RWPE1 (cell line): Measurements from ENCODE around the gene ATG2A.

Experiments used
- CTCF ChIA-PET: fragments of 350-600 bp; sonication (Branson Sonifier 250); formaldehyde crosslinking; extraction: SDS; loops from one replicate; lab custom pipeline; 2021; lab: Yijun Ruan, JAX
- POLR2A ChIA-PET: fragments of 400-600 bp; formaldehyde crosslinking; extraction: SDS; loops from one replicate; lab custom pipeline; 2020; ENCODE audit warnings: antibody characterized with exemption; ENCODE audit not compliant: low non-redundant PET; lab: Yijun Ruan, JAX
- DNase-seq: peaks from one replicate; pipeline ENCODE4 v3.0.0; 2012; ENCODE audit warnings: low spot score
- H3K27ac ChIP-seq: fragments of 450-650 bp; 2 replicates; pipeline ENCODE4 v1.5.1; 2017
- CTCF ChIP-seq: fragments of 450-650 bp; conservative IDR thresholded peaks from 2 replicates; pipeline ENCODE4 v1.5.1; 2017; ENCODE audit warnings: low read depth, mild to moderate bottlenecking

Gene ATG2A

GRCh38 chr11:64874308-64875240 lies 42.4 kb downstream of the ATG2A start:
- no peak for DNase-seq
- POLR2A ChIA-PET, result interaction anchor here (0.5 to 0.6 kb wide), 2 partner anchors 8 to 137 kb away, joined by 3 to 4 read pairs; no protein-coding TSS in a partner anchor
- CTCF ChIA-PET, result interaction anchor here (1.0 to 1.3 kb wide), 2 partner anchors 11 to 27 kb away, joined by 3 to 4 read pairs; no protein-coding TSS in a partner anchor
- peak overlapping the region; percentile 86 for H3K27ac ChIP-seq
- TF ChIP-seq CTCF, result no peak

- no peak for DNase-seq
- TF ChIP-seq CTCF, result no peak
- peak overlapping the region; percentile 32 for H3K27ac ChIP-seq
- ChIA-PET POLR2A (no interaction called here), CTCF (interaction anchor here (0.6 kb wide), 2 partner anchors 26 kb away, joined by 3 to 4 read pairs; no protein-coding TSS in a partner anchor)
Measured at GRCh38 chr11:64872790-64873488, 44.1 kb downstream of the ATG2A start.

GRCh38 chr11:64871492-64871891 lies 45.5 kb downstream of the ATG2A start:
- peak overlapping the region; percentile 90 for H3K27ac ChIP-seq
- DNase-seq, result no peak
- ChIA-PET POLR2A (no interaction called here), CTCF (no interaction called here)
- TF ChIP-seq CTCF, result no peak

DNA sequence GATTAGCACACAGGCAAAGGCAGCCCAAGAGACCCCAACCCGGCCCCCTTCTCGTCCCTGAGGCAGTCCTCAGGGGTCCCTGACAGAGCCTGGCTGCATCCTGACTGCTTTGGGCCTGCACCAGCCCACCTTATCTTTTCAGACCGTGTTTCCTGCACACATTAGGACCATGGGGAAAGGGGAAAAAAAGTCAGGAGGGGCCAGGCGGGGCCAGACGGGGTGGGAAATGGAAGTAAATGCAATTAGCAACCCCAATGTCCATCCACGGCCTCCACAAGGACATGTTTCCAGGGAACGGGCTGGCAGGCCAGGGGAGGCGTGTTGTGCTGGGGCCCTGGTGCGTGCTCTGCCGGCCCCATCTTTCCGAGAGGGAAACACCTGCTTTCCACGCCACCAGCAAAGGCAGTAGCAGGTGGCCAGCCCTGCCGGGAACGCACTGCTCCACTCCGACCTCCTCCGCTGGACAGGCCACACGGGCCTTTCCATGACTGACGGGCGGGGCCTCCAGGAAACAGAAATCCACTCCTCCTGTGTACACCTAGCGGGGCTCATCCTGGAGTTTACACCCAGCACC lies 46.0 kb downstream of the ATG2A start:
- ChIA-PET CTCF (no interaction called here), POLR2A (no interaction called here)
- no peak for TF ChIP-seq CTCF
- peak overlapping the region; percentile 90 for H3K27ac ChIP-seq
- DNase-seq, result no peak

DNA sequence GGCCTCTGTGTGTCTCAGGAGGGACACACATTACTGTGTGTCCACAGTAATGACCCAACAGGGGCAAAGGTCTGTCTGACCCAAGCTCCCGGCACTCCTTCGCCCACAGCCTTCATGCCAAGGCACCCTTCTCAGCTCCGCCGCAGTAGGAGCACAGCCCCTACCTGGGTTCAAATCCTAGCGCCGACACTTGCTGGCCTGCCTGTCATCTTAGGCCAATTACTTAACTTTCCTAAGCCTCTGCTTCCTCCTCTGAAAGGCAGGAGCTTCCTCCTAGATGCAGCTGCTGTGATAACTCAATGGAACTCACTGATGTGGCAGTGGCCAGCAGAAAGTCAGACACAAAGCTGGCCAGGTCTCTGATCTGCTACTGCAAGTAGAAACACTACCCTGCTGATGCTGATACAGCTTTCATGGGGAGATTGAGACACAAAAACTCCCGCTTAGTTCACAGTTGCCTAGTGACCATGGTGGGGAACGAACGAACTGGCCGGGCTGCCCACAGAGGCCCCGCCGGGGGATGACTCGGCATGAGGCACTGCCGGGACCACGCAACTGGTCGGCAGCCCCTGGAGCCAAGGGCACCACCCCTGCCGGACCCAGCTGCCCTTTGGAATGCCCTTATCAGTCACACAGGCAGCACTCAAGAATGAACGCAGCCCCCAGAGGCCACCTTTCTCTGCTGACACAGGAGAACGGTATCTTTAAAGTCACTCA lies 46.7 kb downstream of the ATG2A start:
- no peak for TF ChIP-seq CTCF
- DNase-seq, result no peak
- ChIA-PET CTCF (interaction anchor here (1.4 to 2.4 kb wide), 3 partner anchors 18 to 24 kb away, joined by 3 to 16 read pairs (median 5); no protein-coding TSS in a partner anchor), POLR2A (no interaction called here)
- H3K27ac ChIP-seq, result peak overlapping the region; percentile 90
